RWPE1 (cell line): ENCODE results near the gene KIRREL2.

Experiments used
- CTCF ChIA-PET: fragments of 350-600 bp; sonication (Branson Sonifier 250); formaldehyde crosslinking; extraction: SDS; loops from one replicate; lab custom pipeline; 2021; lab: Yijun Ruan, JAX
- POLR2A ChIA-PET: fragments of 400-600 bp; formaldehyde crosslinking; extraction: SDS; loops from one replicate; lab custom pipeline; 2020; ENCODE audit warnings: antibody characterized with exemption; ENCODE audit not compliant: low non-redundant PET; lab: Yijun Ruan, JAX
- DNase-seq: peaks from one replicate; pipeline ENCODE4 v3.0.0; 2012; ENCODE audit warnings: low spot score
- H3K27ac ChIP-seq: fragments of 450-650 bp; 2 replicates; pipeline ENCODE4 v1.5.1; 2017
- TF ChIP-seq, protein P1 (sequence below): fragments of 450-650 bp; conservative IDR thresholded peaks from 2 replicates; pipeline ENCODE4 v1.5.1; 2017; ENCODE audit warnings: low read depth, mild to moderate bottlenecking

The KIRREL2 gene

DNA sequence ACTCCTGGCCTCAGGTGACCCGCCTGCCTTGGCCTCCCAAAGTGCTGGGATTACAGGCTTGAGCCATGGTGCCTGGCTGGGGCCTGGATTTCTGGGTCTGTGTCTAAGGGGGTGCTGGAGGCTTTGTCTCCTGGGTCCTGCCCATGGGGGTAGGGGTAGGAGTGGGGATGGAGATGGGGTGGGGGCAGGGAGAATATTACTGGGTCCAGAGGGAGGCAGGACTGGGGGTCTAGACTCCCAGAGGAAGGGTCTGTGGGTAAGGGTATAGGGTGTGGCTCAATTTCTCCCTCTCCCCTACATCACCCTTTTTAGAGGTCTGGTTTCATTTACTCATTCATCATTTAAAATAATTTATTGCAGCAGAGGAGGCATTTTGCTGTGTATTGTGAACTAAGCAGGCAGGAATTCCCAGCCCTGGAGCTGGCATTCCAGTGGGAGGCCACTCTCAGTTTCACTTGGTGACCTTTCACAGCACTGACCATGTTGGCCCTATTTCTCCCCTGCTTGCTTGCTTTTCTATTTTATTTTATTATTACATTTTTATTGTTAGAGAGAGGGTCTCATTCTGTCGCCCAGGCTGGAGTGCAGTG, 44.4 kb downstream of the KIRREL2 start:
- POLR2A ChIA-PET: interaction anchor here (0.7 kb wide), 1 partner anchor 1995 kb away, joined by 9 read pairs; no protein-coding TSS in a partner anchor

DNA sequence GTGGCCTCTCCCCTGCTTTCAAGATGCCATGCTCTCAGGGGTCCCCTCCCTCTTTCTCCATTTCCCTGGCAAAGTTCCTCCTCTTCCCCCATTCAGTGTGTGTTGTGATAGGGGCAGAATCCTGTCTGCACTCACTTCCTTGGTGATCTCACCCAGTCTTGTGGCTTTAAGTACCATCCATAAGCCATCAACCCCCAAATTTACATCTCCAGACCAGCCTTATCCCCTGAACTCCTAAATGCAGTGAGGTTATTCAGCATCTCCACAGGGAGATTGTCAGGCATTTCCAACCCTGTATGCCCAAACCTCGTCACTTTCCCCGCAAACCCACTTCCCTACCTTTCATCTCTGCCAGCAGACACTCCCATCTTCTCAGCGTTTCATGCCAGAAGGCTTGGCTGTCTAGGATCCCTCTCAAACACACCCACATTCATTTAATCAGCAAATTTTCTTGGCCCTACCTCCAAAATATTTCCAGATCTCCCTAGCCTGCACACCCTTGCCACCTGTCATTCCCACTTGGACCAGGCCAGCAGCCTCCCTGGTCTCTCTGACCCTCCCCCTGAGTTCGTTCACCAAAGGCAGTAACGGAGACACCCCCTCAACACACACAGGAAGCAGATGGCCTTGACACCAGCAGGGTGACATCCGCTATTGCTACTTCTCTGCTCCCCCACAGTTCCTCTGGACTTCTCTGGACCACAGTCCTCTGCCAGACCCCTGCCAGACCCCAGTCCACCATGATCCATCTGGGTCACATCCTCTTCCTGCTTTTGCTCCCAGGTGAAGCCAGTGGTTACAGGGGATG, 45.3 kb downstream of the KIRREL2 start, which contains the start of gene HCST:
HCST (plus strand) TSS at position 676 of the 808 bp plus-strand sequence; CDS start at position 741, 65 bp downstream.
- DNase-seq: no peak
- H3K27ac ChIP-seq: peak within 1 kb of the TSS; percentile 89
- CTCF ChIA-PET: no interaction called here
- POLR2A ChIA-PET: no interaction called here
- TF ChIP-seq, protein P1, sequence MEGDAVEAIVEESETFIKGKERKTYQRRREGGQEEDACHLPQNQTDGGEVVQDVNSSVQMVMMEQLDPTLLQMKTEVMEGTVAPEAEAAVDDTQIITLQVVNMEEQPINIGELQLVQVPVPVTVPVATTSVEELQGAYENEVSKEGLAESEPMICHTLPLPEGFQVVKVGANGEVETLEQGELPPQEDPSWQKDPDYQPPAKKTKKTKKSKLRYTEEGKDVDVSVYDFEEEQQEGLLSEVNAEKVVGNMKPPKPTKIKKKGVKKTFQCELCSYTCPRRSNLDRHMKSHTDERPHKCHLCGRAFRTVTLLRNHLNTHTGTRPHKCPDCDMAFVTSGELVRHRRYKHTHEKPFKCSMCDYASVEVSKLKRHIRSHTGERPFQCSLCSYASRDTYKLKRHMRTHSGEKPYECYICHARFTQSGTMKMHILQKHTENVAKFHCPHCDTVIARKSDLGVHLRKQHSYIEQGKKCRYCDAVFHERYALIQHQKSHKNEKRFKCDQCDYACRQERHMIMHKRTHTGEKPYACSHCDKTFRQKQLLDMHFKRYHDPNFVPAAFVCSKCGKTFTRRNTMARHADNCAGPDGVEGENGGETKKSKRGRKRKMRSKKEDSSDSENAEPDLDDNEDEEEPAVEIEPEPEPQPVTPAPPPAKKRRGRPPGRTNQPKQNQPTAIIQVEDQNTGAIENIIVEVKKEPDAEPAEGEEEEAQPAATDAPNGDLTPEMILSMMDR: no peak

More for the DNA sequence above, 44.4 kb downstream of the KIRREL2 start:
- CTCF ChIA-PET: no interaction called here
- peak; percentile 17 for DNase-seq
- H3K27ac ChIP-seq: peak overlapping the region; percentile 89
- TF ChIP-seq, protein P1: no peak

DNA sequence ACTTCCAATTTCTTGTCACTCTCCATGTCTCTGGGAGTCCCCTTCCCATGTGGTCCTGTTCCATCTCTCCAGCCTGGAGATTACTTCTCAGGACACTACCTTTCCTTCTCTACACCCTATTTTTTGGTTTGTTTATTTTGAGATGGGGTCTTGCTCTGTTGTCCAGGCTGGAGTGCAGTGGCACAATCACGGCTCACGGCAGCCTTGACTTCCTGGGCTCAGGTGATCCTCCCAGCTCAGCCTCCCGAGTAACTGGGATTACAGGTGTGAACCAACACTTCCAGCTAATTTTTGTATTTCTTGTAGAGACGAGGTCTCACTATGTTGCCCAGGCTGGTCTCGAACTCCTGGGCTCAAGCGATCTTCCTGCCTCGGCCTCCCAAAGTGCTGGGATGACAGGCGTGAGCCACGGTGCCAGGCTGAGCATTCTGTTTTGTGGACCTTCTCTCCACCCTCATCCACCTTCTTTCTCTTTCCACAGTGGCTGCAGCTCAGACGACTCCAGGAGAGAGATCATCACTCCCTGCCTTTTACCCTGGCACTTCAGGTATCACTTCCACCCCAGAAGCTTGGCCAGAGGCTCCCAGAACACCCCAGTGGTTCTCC, 46.3 kb downstream of the KIRREL2 start:
- ChIA-PET POLR2A (no interaction called here), CTCF (no interaction called here)
- TF ChIP-seq, protein P1: no peak
- DNase-seq: no peak
- peak overlapping the region; percentile 25 for H3K27ac ChIP-seq

DNA sequence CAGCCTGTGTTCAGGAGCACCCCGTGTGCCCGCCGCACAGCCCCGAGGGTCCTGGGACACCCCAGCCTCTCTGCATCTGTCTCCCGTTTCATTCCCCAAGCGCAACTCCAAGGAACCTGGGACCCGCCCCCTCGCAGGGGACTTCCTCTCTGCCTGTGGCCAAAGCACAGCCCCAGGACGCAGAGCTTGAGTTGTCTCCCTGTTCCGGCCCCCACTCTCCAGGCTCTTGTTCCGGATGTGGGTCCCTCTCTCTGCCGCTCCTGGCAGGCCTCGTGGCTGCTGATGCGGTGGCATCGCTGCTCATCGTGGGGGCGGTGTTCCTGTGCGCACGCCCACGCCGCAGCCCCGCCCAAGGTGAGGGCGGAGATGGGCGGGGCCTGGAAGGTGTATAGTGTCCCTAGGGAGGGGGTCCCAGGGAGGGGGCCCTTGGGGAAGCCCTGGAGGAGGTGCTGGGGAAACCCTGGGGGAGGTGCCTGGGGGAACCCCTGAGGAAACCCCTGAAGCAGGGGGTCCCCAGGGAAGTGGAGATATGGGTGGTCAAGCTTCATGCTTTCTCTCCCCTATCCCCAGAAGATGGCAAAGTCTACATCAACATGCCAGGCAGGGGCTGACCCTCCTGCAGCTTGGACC, 47.0 kb downstream of the KIRREL2 start:
- peak overlapping the region; percentile 25 for H3K27ac ChIP-seq
- ChIA-PET POLR2A (no interaction called here), CTCF (interaction anchor here (0.6 kb wide), 1 partner anchor 22 kb away, joined by 3 read pairs; no protein-coding TSS in a partner anchor)
- TF ChIP-seq, protein P1: no peak
- peak; percentile 33 for DNase-seq

DNA sequence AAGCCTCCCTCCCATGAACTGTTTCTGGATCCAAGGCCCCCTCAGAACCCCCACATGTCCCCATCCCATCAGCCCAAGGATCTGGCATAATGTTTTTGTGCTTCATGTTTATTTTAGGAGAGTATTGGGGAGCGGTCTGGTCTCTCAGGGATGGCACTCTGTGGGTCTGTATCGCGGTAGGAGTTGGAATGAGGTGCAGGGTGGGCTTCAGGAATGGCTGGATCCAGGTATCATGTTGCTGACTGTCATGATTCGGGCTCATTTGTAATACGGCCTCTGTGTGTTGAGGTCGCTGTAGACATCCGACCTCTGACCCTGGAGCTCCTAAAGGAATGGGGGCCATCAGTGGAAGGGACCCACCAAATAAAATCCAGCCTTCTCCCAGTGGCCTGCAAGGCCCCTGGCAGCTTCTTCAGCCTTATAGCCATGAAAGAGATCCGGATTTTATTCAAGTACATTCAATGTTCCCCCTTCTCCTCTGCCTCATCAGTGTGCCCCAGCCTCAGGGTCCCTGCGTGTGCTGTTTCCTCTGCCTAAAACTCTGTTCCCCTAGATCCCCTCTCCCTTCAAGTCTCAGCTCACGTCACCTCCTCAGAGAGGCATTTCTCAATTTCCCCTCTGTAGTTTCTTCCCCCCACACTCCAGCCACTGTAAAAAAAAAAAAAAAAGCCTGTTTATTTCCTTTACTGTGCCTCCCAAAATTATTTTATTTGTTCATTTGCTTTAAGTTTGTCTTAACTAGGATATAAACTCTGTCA, 47.8 kb downstream of the KIRREL2 start:
- TF ChIP-seq, protein P1: no peak
- no peak for DNase-seq
- CTCF ChIA-PET: no interaction called here
- POLR2A ChIA-PET: no interaction called here
- no peak overlapping the region for H3K27ac ChIP-seq
